GM12878 (cell line): ENCODE results near the gene NECTIN1. TPM values are rescaled to one million over a fixed set of nuclear protein-coding genes. Genes with fewer than 3 reads are reported as not detected.

ENCODE experiments used
- ATAC-seq: fragments of 200-7000 bp; cut with Tn5 transposase; 3 replicates; pipeline ENCODE4 v1.9.1; 2020; ENCODE audit warnings: mild to moderate bottlenecking, moderate library complexity
- BruUV-seq: library from RNA; stranded (reverse); fragments of 400-500 nt; replicated peaks from 2 replicates; lab custom pipeline; 2021; lab: Mats Ljungman, UMichigan
- CTCF ChIA-PET: fragments of 300-600 bp; sonication (Branson Sonifier 250); formaldehyde crosslinking; extraction: SDS; loops from one replicate; lab custom pipeline; 2021; ENCODE audit warnings: inconsistent platforms; lab: Yijun Ruan, JAX
- POLR2A ChIA-PET: fragments of 350-600 bp; formaldehyde crosslinking; extraction: SDS; loops from one replicate; lab custom pipeline; 2021; ENCODE audit warnings: inconsistent platforms; lab: Charles Lee
- RAD21 ChIA-PET: fragments of 300-600 bp; sonication (Branson Sonifier 250); formaldehyde crosslinking; loops from one replicate; lab custom pipeline; 2023; ENCODE audit warnings: antibody characterized with exemption; ENCODE audit not compliant: unreplicated experiment; lab: Charles Lee
- SMC1A ChIA-PET: fragments of 300-600 bp; sonication (Branson Sonifier 250); formaldehyde crosslinking; loops from one replicate; lab custom pipeline; 2023; ENCODE audit not compliant: unreplicated experiment, uncharacterized antibody; lab: Charles Lee
- DNase-seq: peaks from one replicate; pipeline ENCODE4 v3.0.0-alpha.2; 2011; ENCODE audit warnings: low read depth, low spot score
- FAIRE-seq: peaks from 3 replicates; lab custom pipeline; 2011; peaks lifted over from hg19 to GRCh38; lab: Jason Lieb, UNC
- H2AFZ ChIP-seq: 2 replicates; pipeline ENCODE4 v1.6.0; 2011; ENCODE audit warnings: low read depth, low read length, control low read depth; ENCODE audit not compliant: control insufficient read depth
- H3K27ac ChIP-seq: 2 replicates; pipeline ENCODE4 v1.5.1; 2011; ENCODE audit warnings: control low read depth; ENCODE audit not compliant: control insufficient read depth, insufficient read depth
- H3K27me3 ChIP-seq, 2 experiments: replicated peaks in 1 of 2; 2 replicates each; pipeline versions ENCODE4 v1.6.0 to v1.6.1; 2011; ENCODE audit warnings: low read length in 1 of 2; ENCODE audit not compliant: control insufficient read depth in 2 of 2, insufficient read depth in 2 of 2
- H3K36me3 ChIP-seq, 2 experiments: 2 replicates each; pipeline ENCODE4 v1.5.1; 2011; ENCODE audit warnings: low read length in 1 of 2; ENCODE audit not compliant: control insufficient read depth in 2 of 2, insufficient read depth in 2 of 2
- H3K4me1 ChIP-seq: 2 replicates; pipeline ENCODE4 v1.6.1; 2011; ENCODE audit warnings: mild to moderate bottlenecking, low read length, moderate library complexity, mixed read lengths; ENCODE audit not compliant: control insufficient read depth, insufficient read depth
- H3K4me2 ChIP-seq: 2 replicates; pipeline ENCODE4 v1.6.0; 2011; ENCODE audit warnings: control low read depth; ENCODE audit not compliant: control insufficient read depth, insufficient read depth
- H3K4me3 ChIP-seq: fragments of 200-600 bp; sonication (generic); 2 replicates; pipeline ENCODE4 v1.5.1; 2016
- H3K79me2 ChIP-seq: 2 replicates; pipeline ENCODE4 v1.6.0; 2011; ENCODE audit warnings: low read length; ENCODE audit not compliant: control insufficient read depth, insufficient read depth
- H3K9ac ChIP-seq: 2 replicates; pipeline ENCODE4 v1.8.0; 2011; ENCODE audit warnings: low read length, control low read depth, mixed read lengths; ENCODE audit not compliant: control insufficient read depth, insufficient read depth
- H3K9me3 ChIP-seq: replicated peaks from 3 replicates; pipeline ENCODE4 v1.5.1; 2011; ENCODE audit warnings: mild to moderate bottlenecking, low read length; ENCODE audit not compliant: control insufficient read depth, insufficient read depth
- H4K20me1 ChIP-seq: 2 replicates; pipeline ENCODE4 v1.6.0; 2011; ENCODE audit not compliant: control insufficient read depth, insufficient read depth
- CBX3 ChIP-seq: fragments of 200-600 bp; sonication (generic); IDR thresholded peaks from 2 replicates; pipeline ENCODE4 v1.6.1; 2016; ENCODE audit warnings: low read depth, borderline replicate concordance
- CEBPB ChIP-seq, 2 experiments: fragments of 150-350 bp in 1 of 2; IDR thresholded peaks; 2 replicates each; pipeline ENCODE4 v1.6.1; 2012 to 2014; ENCODE audit warnings: low read depth in 2 of 2, low read length in 2 of 2, borderline replicate concordance in 1 of 2, inconsistent platforms in 1 of 2
- CHD2 ChIP-seq: IDR thresholded peaks from 2 replicates; pipeline ENCODE4 v1.6.1; 2011; ENCODE audit warnings: low read depth, low read length, improper control_type of control experiment, borderline replicate concordance
- FOS ChIP-seq: IDR thresholded peaks from 3 replicates; pipeline ENCODE4 v1.6.1; 2011; ENCODE audit warnings: borderline replicate concordance; ENCODE audit not compliant: insufficient read length; ENCODE audit errors: extremely low read depth
- KDM1A ChIP-seq: fragments of 200-600 bp; sonication (generic); IDR thresholded peaks from 2 replicates; pipeline ENCODE4 v1.6.1; 2016; ENCODE audit warnings: borderline replicate concordance
- NBN ChIP-seq: fragments of 450-650 bp; IDR thresholded peaks from 2 replicates; pipeline ENCODE4 v1.6.1; 2016
- NRF1 ChIP-seq: conservative IDR thresholded peaks from 2 replicates; pipeline ENCODE4 v1.6.1; 2011; ENCODE audit warnings: mild to moderate bottlenecking, low read depth, low read length, improper control_type of control experiment
- PML ChIP-seq: IDR thresholded peaks from 2 replicates; pipeline ENCODE4 v1.6.1; 2012; ENCODE audit warnings: low read length, inconsistent platforms
- WGBS: methylation state at CpG from one replicate; pipeline ENCODE4 v1.1.6; 2016; ENCODE audit warnings: low lambda C conversion rate; ENCODE audit not compliant: insufficient replicate concordance, insufficient coverage; ENCODE audit errors: missing lambda C conversion rate; 5-methylcytosine and 5-hydroxymethylcytosine counted together
- in situ Hi-C: fragments of 300-500 bp; cut with MboI; formaldehyde crosslinking; loops from 9 replicates; pipeline ENCODE4 v1.14.3; 2018; ENCODE audit warnings: mixed read lengths
- intact Hi-C: fragments of 100-400 bp; cut with micrococcal nuclease; formaldehyde crosslinking; loops from one replicate; pipeline ENCODE4 v1.14.2; 2022; ENCODE audit not compliant: unreplicated experiment
- polyA plus RNA-seq, 11 experiments: library from polyadenylated mRNA; depleted of rRNA in 4 of 11; unstranded in 6 of 11; stranded (reverse) in 5 of 11; fragments of >200 nt; fragmentation: Nextera tagmentation in 4 of 11; fragmentation: Illumina TruSeq in 1 of 11; extraction: Ambion mirVana in 4 of 11; extraction: Trizol in 1 of 11; gene quantifications; 1 replicate in 1 of 11; 2 replicates in 10 of 11; pipeline versions ENCODE4 v1.2.1 to v1.2.3, GENCODE V29; 2011 to 2016; ENCODE audit warnings: inconsistent platforms in 2 of 11, missing spikeins in 2 of 11, low read depth in 1 of 11
- total RNA-seq, 4 experiments: library from RNA; depleted of rRNA in 3 of 4; stranded (reverse); fragments of >200 nt in 3 of 4; fragmentation: Illumina TruSeq in 1 of 4; extraction: Trizol in 1 of 4; gene quantifications; 2 replicates each; pipeline versions ENCODE4 v1.2.1 to v1.2.3, GENCODE V29; 2013 to 2021
- TF ChIP-seq, protein P1 (sequence below): fragments of 150-350 bp; IDR thresholded peaks from 2 replicates; pipeline ENCODE4 v1.6.1; 2016; ENCODE audit warnings: low read depth, low read length
- TF ChIP-seq, protein P2 (sequence below), 3 experiments: IDR thresholded peaks in 2 of 3; conservative IDR thresholded peaks in 1 of 3; 2 replicates each; pipeline ENCODE4 v1.5.1; 2011; ENCODE audit warnings: low read depth in 3 of 3, low read length in 3 of 3, mild to moderate bottlenecking in 3 of 3, control low read depth in 2 of 3, moderate library complexity in 2 of 3, inconsistent platforms in 1 of 3, mixed read lengths in 1 of 3; ENCODE audit not compliant: control insufficient read depth in 2 of 3, insufficient read depth in 1 of 3; ENCODE audit errors: extremely low read depth in 1 of 3

Gene NECTIN1
- total and polyA plus RNA-seq, 10 of the 15 experiments (the other 5 are each of a cell fraction or from before 2014, with no cell fraction given), result 0.97 to 9.2 (median 2.3) TPM

DNA sequence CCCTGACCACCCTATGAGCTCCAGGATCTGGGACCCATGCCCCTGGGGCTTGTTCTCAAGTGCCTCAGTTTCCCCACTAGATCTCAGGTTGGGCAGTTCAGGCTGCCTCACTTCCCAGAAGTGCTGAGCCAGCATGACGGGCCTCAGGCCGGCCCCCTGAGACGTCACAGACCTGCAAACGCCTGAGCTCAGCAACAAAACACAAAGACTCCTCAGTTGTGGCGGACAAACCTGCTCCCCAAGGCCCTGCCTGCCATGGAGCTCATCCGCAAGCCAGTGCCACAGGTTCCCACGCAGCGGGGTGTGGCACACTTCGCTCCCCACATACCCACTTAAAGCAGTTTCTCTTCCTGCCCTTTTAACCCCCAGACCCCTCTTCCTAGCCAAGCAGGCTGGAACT, 45.2 kb downstream of the NECTIN1 start (continued):
- no peak for TF ChIP-seq KDM1A
- no peak for TF ChIP-seq FOS
- no peak for TF ChIP-seq PML
- TF ChIP-seq CEBPB (IDR thresholded peaks at IDR 0.05; ENCODE audit: borderline replicate concordance in 1 of 2, low read depth in 2 of 2, low read length in 2 of 2), result no peak
- TF ChIP-seq, protein P1, sequence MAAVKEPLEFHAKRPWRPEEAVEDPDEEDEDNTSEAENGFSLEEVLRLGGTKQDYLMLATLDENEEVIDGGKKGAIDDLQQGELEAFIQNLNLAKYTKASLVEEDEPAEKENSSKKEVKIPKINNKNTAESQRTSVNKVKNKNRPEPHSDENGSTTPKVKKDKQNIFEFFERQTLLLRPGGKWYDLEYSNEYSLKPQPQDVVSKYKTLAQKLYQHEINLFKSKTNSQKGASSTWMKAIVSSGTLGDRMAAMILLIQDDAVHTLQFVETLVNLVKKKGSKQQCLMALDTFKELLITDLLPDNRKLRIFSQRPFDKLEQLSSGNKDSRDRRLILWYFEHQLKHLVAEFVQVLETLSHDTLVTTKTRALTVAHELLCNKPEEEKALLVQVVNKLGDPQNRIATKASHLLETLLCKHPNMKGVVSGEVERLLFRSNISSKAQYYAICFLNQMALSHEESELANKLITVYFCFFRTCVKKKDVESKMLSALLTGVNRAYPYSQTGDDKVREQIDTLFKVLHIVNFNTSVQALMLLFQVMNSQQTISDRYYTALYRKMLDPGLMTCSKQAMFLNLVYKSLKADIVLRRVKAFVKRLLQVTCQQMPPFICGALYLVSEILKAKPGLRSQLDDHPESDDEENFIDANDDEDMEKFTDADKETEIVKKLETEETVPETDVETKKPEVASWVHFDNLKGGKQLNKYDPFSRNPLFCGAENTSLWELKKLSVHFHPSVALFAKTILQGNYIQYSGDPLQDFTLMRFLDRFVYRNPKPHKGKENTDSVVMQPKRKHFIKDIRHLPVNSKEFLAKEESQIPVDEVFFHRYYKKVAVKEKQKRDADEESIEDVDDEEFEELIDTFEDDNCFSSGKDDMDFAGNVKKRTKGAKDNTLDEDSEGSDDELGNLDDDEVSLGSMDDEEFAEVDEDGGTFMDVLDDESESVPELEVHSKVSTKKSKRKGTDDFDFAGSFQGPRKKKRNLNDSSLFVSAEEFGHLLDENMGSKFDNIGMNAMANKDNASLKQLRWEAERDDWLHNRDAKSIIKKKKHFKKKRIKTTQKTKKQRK, result no peak

GRCh38 chr11:119681361-119681910, 47.6 kb downstream of the NECTIN1 start:
- peak; percentile 71 for ATAC-seq
- Histone ChIP-seq H3K4me3 (no peak overlapping the region), H3K9ac (no peak overlapping the region), H3K4me2 (no peak overlapping the region), H3K79me2 (no peaks in the 10 kb centered on the region), H4K20me1 (no peaks in the 10 kb centered on the region), H3K4me1 (peaks cover 5% of the 10 kb centered on the region), H3K27me3 (no peaks in the 10 kb centered on the region), H3K36me3 (peaks cover 0 to 19% of the 10 kb centered on the region in 2 experiments; a peak in 2 of 4 replicates), H3K9me3 (no peaks in the 10 kb centered on the region; the same call in 2 of the 3 replicates), H2AFZ (no peak overlapping the region), H3K27ac (no peak overlapping the region)
- FAIRE-seq, result no peak
- BruUV-seq, result no TSS peak
- no peak for DNase-seq
- no peak for TF ChIP-seq CBX3
- TF ChIP-seq, protein P2, sequence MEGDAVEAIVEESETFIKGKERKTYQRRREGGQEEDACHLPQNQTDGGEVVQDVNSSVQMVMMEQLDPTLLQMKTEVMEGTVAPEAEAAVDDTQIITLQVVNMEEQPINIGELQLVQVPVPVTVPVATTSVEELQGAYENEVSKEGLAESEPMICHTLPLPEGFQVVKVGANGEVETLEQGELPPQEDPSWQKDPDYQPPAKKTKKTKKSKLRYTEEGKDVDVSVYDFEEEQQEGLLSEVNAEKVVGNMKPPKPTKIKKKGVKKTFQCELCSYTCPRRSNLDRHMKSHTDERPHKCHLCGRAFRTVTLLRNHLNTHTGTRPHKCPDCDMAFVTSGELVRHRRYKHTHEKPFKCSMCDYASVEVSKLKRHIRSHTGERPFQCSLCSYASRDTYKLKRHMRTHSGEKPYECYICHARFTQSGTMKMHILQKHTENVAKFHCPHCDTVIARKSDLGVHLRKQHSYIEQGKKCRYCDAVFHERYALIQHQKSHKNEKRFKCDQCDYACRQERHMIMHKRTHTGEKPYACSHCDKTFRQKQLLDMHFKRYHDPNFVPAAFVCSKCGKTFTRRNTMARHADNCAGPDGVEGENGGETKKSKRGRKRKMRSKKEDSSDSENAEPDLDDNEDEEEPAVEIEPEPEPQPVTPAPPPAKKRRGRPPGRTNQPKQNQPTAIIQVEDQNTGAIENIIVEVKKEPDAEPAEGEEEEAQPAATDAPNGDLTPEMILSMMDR (IDR thresholded peaks at IDR 0.05 in 2 of 3, conservative IDR thresholded peaks at IDR 0.05 in 1 of 3; ENCODE audit: control insufficient read depth in 2 of 3, extremely low read depth in 1 of 3, insufficient read depth in 1 of 3, low read depth in 3 of 3, low read length in 3 of 3), result 0 out of 6 replicates have a peak, but pooled peaks of 2 of the 3 experiments have one; percentile 9 to 11
- no peak for TF ChIP-seq NBN
- no peak for TF ChIP-seq CHD2
- no peak for TF ChIP-seq NRF1
- CTCF ChIA-PET, result interaction anchor here (3.2 to 4.2 kb wide), 2 partner anchors 7 to 47 kb away, joined by 15 to 35 read pairs; partner anchors contain the start of gene NECTIN1
- RAD21 ChIA-PET, result interaction anchor here (1.9 to 2.8 kb wide), 3 partner anchors 7 to 48 kb away, joined by 8 to 11 read pairs (median 10); partner anchors contain the start of gene NECTIN1
- SMC1A ChIA-PET, result interaction anchor here (2.7 kb wide), 1 partner anchor 7 kb away, joined by 18 read pairs; no protein-coding TSS in a partner anchor
- in situ Hi-C loops, result no loop called here
- intact Hi-C loops, result no loop called here
- POLR2A ChIA-PET, result no interaction called here
- 8% methylated on average over 8 of the region's 8 CpGs for WGBS
